PC-9 (cell line): Measurements from ENCODE around the gene GNAS.

Experiments used
- EZH2 ChIP-seq: fragments of 200-600 bp; sonication (generic); IDR thresholded peaks from 2 replicates; pipeline ENCODE4 v1.8.0; 2017; ENCODE audit warnings: antibody characterized with exemption, low read depth
- TF ChIP-seq, protein P1 (sequence below): fragments of 200-600 bp; sonication (generic); conservative IDR thresholded peaks from 2 replicates; pipeline ENCODE4 v1.6.1; 2017; ENCODE audit warnings: mixed run types, antibody characterized with exemption, mild to moderate bottlenecking, moderate library complexity

DNA sequence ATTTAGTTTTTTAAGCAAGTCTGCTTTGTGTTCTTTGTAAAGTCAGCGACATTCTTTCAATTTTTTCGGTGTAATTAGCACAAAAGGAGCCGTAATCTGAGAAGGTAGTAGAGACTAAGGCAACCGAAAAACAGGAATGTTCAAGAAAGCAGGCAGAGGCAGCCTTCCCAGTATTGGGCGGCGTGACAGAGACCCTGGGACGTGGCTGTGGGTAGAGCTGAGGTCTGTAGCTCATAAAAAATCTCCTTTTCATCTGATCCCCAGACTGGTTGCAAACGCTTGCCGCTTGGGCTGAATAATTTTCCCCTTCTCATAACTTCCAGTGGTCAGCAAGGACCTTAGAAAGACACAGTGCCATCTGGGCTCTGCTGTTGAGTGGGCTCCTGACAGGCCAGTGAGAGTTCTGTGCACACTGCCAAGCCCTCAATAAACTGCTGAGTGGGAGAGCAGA, 30.8 kb downstream of the GNAS start:
- TF ChIP-seq, protein P1, sequence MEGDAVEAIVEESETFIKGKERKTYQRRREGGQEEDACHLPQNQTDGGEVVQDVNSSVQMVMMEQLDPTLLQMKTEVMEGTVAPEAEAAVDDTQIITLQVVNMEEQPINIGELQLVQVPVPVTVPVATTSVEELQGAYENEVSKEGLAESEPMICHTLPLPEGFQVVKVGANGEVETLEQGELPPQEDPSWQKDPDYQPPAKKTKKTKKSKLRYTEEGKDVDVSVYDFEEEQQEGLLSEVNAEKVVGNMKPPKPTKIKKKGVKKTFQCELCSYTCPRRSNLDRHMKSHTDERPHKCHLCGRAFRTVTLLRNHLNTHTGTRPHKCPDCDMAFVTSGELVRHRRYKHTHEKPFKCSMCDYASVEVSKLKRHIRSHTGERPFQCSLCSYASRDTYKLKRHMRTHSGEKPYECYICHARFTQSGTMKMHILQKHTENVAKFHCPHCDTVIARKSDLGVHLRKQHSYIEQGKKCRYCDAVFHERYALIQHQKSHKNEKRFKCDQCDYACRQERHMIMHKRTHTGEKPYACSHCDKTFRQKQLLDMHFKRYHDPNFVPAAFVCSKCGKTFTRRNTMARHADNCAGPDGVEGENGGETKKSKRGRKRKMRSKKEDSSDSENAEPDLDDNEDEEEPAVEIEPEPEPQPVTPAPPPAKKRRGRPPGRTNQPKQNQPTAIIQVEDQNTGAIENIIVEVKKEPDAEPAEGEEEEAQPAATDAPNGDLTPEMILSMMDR = no peak
- TF ChIP-seq EZH2 = no peak
